ENCODE measurements around the gene SRSF7.

The SRSF7 gene

GRCh38 chr2:38698467-38699003 is 52.6 kb downstream of the SRSF7 start:
- DNase-seq, result no peak

GRCh38 chr2:38697116-38697840 is 53.9 kb downstream of the SRSF7 start:
- DNase-seq, result no peak
